T-helper 2 cell treated with Interferon-gamma antibody and Interleukin-4, amounts not matched to agents 100 ng/mL and 5 ng/mL, for 36 hours (primary cell): ENCODE results near the gene CD163L1. TPM values are rescaled to one million over a fixed set of nuclear protein-coding genes. Genes with fewer than 3 reads are reported as not detected.
"Not testable (repeated sequence)": the region's sequence is repeated elsewhere in the genome, so short reads cannot be mapped to it uniquely, and the experiment has no call there.

ENCODE experiments used
- intact Hi-C: fragments of 100-400 bp; cut with micrococcal nuclease; formaldehyde crosslinking; loops from one replicate; pipeline ENCODE4 v1.15.1; 2023
- total RNA-seq: library from RNA; stranded (reverse); gene quantifications from 2 replicates; pipeline ENCODE4 v1.2.3, GENCODE V29; 2022

CD163L1 gene
- total RNA-seq: not detected in 2 replicates

DNA sequence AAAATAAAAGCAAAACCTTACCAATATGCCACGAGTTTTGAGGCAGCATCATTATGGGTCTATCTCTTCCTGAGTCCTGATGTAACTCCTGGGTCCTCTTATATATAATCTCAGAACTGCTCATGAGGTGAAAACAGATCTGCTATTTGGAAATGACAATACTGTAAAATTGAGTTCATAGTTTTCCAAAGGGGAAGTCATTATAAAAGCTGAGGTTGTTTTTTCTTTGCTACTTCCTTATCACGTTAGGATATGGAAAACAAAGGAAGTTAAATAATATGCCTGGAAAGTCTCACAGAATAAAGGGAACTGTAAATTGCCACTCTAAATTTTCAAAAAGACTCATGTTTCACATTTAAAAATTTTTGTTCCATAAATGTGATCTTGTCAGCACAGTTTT is at the start of gene CD163L1:
Gene CD163L1 (minus strand): TSS at position 78 of the 400 bp plus-strand sequence. CDS start 26 bp downstream, at position 52.
- intact Hi-C loops: no loop called here

- intact Hi-C loops: no loop called here
Measured at GRCh38 chr12:7493006-7493405, 49.1 kb upstream of the CD163L1 start.

- intact Hi-C loops: no loop called here
Measured at GRCh38 chr12:7486512-7486911, 42.6 kb upstream of the CD163L1 start.

DNA sequence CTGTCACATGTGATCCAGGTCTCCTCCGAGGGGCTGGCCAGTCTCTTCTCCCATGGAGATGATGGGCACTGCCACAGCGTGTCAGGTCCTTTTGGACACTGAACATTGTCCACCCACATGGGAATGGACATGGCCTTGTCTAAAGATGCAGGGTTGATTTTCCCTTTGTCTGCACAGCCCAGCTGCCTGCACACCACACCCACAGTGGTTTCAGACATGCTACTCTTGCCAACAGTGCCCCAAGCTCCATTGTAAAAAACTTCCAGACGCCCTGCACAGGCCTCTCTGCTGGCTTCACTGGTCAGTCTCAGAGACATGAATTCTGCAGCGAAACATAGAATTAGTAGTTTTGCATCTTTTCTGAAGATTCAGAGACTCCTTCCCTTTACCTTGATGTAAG is 41.1 kb upstream of the CD163L1 start:
- intact Hi-C loops: no loop called here

DNA sequence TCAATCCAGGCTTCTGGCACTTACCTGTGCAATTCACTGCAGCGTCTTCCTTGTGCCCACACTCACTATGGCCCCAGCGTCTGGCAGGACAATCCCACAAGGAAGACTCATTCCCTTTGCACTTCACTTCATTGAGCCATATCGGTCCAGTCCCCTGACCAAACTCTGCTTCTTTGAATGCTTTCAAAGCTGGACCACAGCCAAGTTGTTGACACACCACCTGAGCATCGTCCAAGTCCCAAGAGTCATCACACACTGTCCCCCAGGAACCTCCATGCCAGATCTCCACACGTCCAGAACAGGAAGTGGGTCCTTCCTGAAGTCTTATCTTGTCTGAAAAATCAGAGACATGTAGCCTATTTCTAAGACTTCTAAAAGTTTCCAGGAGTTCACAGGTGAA is 39.4 kb upstream of the CD163L1 start:
- intact Hi-C loops: no loop called here

DNA sequence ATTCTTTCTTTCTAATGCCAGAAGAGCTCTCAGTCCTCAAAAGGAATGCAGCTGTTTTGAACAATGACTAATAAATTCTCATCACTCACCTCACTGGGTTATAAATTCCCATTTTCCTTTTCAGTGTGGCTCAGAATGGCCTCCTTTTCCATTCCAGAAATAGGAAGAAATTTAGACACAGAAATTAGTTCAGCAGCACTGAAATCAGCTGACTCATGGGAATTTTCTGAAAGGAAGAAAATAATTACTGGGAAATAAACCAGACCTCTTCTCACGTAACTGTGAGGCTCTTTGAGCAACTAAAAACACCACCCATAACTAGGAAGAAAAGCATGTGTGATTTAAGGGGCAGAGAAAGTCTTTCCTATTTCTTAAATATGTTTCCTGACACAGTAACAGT is 35.8 kb upstream of the CD163L1 start:
- intact Hi-C loops: no loop called here

GRCh38 chr12:7472060-7472459 is 28.1 kb upstream of the CD163L1 start:
- intact Hi-C loops: no loop called here

GRCh38 chr12:7460375-7461259 is 16.7 kb upstream of the CD163L1 start:
- intact Hi-C loops: loop anchor here (1.0 to 10.0 kb wide), 2 partner anchors 174 to 241 kb away; no protein-coding TSS in a partner anchor

DNA sequence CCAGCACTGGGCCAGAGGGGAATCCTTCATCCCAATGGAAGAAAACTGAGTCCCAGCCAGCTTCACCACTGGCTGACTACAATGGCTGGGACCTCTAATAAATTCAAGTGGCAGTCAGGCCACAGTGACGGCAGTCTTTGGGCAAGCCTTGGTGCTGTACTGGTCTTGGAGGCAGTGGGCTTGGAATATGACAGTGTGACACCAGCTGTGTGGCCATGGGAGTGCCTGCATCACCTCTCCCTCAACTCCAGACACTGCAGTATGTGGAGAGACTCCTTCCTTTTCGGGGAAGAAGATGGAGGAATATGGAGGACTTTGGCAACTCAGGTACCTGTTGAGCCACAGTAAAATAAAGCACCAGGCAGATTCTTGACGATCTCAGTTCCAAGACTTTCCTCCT is 16.0 kb upstream of the CD163L1 start:
- intact Hi-C loops: loop anchor here (1.0 to 10.0 kb wide), 2 partner anchors 175 to 241 kb away; no protein-coding TSS in a partner anchor

GRCh38 chr12:7451756-7452155 is 7.8 kb upstream of the CD163L1 start:
- intact Hi-C loops: no loop called here

DNA sequence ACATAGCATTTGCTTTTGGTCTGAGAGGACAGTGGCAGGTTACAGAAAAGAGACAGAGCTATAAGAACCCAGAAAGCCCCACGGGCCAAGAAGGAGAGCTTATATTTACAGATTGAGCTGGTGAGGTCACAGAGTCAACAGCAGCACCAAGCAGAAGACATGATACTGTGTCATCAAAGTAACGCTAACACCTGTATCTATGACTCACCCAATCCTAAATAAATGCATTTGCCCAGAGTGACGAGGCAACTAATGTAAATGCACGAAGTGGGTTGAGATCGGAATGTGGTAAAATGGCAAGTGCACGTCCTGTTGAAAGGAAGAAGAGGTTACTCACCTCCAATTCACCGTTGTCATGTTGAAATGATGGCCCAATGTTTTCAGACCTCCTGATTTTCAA is 6.7 kb upstream of the CD163L1 start:
- intact Hi-C loops: no loop called here

GRCh38 chr12:7448099-7448498 is 4.1 kb upstream of the CD163L1 start:
- intact Hi-C loops: no loop called here

GRCh38 chr12:7444537-7444936 is 584 bp upstream of the CD163L1 start:
- intact Hi-C loops: no loop called here

DNA sequence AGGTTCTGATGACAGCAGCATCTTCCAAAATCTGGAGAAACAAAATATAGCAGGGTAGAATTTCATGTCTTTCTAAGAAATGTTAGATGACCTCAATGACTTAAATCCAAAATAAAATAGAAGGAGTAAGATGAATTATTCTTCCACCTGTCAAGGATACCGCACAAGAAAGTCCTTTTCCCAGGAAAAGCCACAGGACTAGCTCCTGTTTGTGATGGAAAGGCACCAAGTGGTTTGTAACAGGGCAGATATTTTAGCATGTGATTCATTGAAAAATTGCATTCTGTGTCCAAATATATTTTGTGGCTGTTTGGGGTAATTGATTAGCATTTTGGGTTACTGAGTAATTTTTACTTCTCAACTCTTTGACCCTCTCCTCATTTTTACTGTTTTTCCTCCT is 2.7 kb downstream of the CD163L1 start:
- intact Hi-C loops: no loop called here

DNA sequence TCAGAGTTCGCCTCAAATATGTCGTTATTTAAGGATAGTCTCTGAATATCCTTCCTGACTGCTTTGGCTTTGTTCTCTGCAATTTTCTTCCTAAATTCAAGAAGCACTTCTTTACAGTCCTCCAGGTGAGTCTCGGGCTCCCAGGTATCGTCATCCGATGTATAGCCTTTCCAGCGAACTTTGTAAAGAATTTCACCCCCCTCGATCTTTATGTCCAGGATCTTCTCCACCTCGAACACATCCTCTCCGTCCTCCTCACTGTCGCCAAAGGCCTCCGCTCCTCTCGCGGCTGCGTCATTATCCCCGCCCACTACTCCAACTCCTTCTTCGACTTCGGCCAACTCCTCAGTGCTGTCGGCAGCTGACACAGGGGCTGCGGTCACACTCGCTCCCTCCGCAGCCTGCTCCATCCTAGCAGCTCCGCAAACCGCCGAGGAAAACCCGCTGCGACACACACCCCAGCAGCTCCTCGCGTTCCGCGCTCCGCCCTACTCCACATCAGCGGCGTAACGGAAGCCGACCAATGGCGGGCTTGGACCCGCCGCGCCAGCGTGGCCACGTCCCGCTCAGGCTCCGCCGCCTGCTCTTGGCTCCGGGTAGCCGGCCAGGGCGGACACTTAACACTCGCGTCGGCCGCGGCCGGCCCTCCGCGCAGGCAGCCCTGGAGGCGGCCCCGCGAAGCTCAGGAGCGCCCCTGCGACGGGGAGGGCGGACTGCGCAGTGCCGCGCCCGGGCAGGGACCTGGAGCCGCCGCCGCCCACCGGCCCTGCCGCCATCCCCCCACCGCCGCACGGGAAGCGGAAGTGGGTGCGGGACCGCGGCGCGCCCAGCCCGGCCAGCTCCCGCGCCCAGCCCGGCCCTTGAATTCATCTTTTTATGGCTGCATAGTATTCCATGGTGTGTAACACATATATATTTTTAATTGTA is 4.1 kb downstream of the CD163L1 start:
- intact Hi-C loops: no loop called here

GRCh38 chr12:7438291-7438995 is 5.5 kb downstream of the CD163L1 start:
- intact Hi-C loops: not testable (repeated sequence)

DNA sequence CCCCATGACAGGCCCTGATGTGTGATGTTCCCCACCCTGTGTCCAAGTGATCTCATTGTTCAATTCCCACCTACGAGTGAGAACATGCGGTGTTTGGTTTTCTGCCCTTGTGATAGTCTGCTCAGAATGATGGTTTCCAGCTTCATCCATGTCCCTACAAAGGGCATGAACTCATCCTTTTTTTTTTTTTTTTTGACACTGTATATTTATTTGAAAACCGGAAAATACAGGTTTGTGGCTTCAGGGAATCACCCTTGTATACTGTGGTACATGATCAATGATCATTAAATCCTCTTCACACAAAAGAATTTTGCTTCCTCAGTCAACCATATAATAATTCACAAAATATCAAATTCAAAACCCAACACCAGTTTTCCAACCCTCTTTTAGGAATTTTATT is 6.5 kb downstream of the CD163L1 start:
- intact Hi-C loops: not testable (repeated sequence)

DNA sequence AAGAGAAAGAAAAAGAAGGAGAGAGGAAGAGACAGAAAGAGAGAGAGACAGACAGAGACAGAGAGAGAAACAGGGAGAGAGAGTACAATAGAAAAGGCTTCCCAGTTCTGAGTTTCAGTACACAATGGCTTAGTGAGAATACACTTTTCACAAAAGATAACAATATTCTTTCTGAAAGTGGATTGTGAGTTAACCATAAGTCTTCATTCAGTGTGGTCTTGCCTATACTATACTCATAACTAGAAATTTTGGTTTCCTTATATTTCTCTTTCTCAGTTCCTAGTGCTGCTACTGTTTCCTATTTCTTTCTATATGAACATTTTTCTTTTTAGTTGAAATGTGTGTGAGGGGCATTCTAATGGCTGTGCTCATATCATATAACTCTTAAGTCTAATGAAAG is 9.3 kb downstream of the CD163L1 start:
- intact Hi-C loops: no loop called here

- intact Hi-C loops: no loop called here
Measured at GRCh38 chr12:7433276-7433822, 10.6 kb downstream of the CD163L1 start.

DNA sequence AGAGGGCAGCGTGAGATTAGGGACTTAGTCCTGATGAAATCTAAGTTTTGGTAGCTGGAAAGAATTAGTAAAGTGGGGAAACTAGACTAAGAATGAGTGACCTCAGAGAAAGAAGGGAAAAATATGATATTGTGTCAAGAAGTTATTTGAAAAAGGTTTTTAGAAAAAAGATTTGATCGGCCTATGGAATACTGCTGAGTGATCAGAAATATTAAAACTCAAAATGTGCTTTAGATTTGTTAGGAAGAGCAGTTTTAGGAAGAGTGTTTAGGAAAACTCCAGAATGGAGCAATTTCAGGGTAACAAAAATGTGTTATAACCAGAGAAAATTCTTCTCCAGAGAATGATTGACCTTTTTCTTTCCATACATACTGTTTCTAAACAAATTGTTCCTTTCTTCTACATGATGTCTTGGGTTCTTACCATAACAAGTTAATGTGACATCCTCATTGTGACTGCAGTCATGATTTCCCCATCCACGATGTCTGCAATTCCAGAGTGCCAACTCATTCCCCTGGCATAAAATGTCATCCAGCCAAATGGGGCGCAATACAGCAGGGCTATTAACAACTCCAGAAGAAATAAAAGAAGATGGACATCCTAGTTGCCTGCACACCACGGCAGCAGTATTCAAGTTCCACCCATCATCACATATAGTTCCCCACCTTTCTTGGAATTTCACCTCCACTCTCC is 11.8 kb downstream of the CD163L1 start:
- intact Hi-C loops: no loop called here
